ENCODE measurements around the gene DCDC2C.
"Not testable (repeated sequence)": the region's sequence is repeated elsewhere in the genome, so short reads cannot be mapped to it uniquely, and the experiment has no call there.

DCDC2C gene, protein sequence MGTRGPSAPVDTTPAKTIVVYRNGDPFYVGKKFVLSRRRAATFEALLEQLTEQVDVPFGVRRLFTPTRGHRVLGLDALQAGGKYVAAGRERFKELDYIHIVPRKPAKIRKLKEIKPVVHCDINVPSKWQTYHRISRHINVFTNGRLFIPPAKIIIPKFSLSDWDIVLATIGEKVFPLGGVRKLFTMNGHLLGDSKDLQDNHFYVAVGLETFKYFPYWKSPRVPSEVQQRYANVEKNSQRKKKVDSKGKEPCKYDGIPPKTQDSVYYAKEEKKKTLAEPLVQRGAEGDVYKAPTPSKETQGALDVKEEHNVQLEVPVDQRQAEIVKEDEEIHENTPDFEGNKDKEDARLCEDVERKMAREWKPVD

DNA sequence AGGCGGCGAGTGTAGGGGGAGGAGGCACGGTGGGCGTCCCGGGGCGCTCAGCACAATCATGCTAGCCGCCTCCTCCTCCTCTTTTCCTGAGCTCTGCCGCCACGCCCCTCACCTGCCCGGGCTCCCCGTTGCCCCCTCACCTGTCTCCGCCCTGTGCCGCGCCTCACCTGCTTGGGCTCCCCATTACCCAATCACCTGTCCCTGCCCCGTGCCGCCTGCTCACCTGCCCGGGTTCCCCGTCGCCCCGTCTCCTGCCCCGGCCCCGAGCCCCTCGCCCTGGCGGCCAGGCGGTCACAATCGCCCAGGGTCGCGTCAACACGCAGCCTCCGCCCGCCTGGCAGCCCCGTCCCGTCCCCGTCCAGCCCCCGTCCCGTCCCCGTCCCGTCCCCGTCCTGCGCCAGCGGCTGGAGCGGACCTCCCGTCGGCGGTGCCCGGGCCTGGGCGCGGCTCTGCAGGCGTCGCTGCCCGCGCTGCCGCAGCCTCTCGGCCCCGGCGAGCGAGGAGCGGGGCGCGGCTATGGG is at the start of gene DCDC2C:
TSS of gene DCDC2C (plus strand) at position 340 of the 521 bp plus-strand sequence. CDS start at position 517, 177 bp downstream.
- no peak for DNase-seq

DNA sequence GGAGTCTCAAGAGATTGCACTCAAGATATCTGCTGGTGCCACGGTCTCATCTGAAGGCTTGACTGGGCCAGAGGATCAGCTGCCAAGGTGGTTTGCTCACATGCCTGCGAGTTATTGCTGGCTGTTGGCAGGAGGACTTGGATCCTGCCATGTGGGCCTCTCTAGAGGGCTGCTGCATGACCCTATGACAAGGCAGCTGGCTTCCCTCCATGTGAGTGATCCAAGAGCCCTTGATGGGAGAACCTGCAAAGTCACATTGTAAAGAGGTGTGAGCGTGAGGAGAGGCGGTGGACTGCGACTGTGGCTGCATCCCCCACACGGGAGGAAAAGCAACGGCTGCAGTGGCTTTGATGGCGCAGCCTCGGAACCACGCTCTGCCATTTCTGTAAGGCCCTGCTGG is 49.4 kb upstream of the DCDC2C start:
- no peak for DNase-seq

DNA sequence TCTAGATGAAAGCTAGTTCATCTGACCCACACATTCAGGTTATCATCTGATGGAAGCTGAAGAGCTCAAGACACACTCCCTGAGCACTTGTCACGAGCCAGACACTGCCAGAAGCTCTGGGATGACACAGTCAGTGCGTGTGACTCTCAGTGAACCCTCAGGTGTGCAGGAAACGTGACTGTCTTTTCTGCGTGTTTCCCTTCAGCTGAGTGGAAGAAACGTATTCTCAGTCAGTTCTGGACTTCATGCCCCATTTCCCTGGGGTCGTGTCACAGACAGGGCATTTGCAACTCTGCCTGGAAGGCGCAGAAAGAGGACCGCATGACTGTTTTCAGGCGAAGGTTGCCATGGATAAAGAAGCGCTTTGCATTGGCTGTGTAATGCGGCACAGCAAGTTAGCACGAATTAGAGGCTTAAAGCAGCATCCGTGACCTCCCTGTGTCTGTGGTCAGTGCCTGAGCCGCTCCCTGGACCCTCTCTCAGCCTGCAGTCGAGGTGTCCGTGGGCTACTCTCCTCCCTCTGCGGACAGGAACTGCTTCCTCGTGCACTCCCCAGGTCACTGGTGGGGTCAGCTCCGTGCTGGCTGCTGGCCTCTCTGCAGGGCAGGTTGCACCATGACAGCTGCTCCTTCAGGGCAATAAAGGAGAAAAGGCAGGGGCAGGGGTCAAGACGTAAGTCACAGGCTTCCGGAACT is 48.7 kb upstream of the DCDC2C start:
- no peak for DNase-seq

DNA sequence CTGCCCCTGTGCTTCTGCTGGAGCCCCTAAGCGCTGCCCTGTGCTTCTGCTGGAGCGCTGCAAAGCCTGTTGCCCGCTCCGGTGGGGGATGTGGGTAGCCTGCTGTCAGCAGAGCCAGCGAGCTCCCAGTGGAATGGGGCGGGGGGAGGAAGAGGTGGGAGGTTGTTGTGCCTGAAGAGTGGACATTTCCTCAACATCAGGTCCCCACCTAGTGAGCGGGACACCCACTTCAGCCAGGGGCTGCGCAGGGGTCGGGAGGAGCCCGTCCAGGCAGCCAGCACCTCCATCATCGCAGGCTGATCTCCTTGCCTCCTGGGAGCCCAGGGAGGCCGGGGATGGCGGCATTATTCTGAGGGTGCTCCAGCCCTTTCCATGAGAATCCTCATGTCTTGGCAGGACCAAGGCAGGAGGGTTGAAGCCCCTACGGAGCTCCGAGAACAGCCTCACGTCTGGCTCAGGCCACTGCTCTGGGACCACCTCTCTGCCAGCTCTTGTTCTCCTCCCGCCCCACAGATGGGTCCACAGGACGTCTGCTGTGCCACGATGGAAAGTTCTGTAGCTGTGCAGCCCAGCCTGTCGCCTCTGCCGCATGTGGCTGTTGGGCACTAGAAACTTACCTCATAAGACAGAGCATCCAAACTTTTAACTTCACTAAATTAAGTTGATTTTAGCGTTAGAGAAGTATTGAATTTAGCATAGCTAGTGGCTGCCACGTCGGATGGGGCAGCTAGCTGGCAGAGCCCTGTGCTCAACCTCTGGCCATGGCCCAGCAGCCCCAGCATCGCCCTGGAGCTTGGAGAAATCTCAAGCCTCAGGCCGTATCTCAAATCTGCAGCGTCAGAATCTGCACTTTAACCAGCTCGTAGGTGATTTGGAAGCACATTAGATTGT is 47.3 kb upstream of the DCDC2C start:
- no peak for DNase-seq

DNA sequence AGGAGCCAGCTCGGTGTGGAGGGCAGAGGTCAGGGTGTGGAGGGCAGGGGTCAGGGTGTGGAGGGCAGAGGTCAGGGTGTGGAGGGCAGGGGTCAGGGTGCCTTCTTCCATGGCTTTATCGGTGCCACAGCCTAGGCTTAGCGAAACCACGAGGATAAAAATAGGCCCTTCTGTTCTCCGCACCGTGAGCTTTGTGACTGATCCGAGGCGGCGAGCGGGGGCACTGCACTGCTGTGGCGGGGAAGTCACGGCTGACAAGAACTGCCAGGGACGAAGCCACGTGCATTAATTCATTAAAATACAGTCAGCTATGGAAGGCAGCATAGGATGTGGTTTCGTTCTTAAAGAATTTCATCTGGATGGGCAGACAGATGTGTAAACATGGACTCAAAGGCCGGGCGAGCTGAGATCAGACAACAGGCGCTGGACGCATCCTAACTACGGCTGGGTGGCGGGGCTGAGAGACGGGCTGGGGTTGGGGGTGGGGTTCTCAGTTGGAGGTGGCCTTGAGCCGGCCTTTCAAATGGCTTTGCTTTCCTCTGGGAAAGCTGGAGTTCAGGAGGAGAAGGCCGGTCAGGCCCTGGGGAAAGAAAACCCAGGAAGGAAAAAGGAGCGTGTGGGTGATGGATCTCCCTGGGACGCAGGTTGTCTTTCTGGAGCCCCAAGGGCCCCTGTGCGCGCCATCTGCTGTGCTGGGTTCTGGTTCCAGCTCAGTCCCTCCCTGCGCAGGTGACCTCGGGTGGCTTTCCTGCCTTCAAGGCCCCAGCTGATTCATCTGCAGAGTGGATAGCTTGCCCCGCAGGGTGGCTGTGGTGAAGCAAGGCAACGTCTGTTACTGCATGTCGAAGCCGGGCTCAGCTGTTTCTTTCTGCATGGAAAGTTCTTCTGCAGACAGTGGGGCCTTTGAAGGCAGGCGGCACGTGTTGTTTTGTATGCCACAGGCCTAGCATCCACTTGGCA is 46.3 kb upstream of the DCDC2C start:
- no peak for DNase-seq

DNA sequence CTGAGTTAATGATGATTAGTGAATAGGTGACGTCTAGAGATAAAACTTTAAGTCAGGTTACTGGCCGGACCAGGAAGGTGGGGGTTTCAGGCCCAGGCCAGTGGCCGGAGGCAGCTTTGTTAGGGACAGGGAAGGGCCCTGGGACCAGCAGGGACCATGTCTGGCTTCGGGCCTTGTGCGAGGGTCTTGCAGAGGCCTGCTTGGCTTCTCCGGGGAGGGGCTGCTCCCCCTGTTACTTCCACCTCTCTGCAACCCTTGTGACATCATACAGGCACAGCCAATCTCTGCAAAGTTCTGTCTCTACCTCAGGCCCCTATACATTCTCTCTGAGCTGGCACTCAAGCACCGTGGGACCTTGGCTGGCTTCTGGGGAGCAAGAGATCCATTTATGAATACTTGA is 45.5 kb upstream of the DCDC2C start, which contains the start of gene ALLC:
TSS of gene ALLC (plus strand) at position 320 of the 400 bp plus-strand sequence. CDS start 12,958 bp downstream, outside the sequence.
- DNase-seq: no peak

DNA sequence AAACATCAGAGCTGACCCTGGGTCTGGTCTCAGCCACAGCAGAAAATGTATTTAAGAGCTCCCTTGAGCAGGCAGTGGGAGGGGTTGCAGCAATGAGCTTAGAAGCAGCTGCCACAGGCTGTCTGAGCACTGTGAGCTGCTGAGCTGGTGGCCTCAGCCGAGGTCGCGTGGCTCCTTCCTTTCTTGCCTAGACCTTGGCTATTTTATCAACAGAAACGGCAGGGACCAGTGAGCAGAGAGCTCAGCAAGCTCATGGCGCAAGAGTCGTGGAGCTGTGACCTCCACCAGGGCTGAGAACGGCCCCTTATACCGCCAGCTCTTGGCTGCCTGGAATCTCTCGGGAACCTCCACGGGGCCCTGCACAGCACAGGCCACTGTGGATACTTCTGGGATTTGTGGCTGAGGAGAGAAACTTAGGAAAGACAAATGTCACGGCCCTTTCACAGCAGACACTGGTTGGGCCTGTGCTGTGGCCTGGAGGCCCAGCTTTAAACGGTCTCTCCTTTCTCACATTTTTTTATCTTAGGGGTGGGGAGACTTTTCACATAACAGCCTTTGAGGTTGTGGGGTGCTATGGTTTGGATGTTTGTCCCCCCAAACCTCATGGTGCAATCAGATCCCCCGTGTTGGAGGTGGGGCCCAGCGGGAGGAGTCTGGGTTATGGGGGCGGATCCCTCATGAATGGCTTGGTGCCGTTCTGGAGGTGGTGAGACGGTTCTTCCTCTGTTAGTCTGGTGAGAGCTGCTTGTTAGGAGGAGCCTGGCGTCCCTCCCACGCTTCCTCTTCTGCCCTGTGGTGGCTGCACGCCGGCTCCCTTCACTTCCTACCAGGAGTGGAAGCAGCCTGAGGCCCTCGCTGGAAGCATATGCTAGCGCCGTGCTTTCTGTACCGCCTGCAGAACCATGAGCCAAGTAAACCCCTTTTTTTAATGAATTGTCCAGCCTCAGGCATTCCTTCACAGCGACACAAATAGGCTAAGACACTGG is 43.6 kb upstream of the DCDC2C start:
- no peak for DNase-seq

DNA sequence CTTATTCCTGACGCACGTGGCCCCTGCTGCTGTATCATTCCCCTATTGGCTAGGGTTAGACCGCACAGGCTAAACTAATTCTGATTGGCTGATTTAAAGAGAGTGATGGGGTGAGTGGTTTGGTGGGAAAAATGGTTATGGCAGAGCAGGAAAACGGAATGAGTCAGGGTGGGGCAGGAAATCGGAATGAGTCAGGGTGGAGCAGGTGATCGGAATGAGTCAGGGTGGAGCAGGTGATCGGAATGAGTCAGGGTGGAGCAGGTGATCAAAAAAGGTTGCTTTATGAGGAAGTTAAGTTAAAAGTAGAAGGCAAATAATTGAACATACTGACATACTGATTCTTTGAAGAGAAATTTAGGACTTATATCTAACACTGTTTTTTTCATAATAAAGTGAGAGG is 42.7 kb upstream of the DCDC2C start:
- not testable (repeated sequence) for DNase-seq

DNA sequence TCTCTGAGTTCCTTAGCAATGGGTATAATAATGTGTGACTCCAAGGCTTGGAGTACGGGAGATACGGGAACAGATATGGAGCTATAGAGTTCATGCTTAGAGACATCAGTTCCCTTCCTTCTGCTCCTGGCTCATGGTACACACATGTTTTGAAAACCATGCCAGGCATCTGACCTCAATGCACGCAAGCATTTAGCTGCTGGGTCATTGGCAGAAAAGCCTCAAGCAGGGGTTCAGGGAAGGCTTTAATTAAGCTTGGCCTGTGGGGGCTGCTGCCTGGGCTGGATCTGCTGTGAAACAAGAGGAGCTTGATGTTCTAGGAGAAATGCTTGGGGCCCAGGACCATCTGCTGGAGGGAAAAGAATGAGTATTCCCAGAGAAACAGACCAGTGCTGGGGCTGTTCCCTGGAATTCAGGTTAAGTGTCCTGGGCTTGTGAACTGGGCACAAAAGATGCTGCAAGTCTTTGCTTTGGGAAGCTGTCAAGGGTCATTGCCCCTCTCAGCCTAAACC is 42.2 kb upstream of the DCDC2C start:
- no peak for DNase-seq

DNA sequence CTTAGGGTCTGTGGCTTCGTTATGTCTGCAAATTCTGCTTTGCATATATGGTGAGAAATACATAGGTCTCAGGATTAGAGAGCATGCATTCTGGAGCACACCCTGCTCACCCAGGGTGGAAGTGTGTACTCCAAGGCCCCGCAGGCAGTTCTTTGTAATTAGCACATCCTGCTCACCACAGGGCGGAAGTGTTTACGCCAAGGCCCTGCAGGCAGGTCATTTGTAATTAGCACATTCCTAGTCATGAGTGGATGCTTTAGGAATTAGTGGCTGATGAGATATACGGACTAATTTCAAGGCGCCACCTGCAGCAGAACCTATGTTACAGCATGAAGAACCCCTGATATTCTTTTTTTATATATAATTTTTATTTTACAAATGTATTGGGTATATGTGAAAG is 41.1 kb upstream of the DCDC2C start:
- no peak for DNase-seq

DNA sequence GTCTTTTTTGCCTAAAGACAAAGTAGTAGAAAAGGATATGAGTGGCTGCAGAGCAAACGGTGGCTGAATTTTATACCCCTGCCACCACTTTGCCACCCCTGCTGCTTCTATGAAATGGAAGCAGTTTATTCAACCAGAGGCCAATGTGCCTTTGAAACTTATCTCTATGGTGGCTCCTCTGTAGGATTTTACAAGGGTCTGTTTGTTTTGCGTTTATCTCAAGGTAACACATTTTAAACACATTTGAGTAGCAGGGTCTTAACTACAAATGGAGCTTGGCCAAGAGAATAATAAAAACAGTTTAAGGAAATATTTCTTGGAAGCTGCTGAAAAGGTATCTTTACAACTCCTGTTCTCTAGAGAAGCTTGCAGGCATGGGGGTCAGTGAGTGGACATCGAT is 39.3 kb upstream of the DCDC2C start:
- no peak for DNase-seq

DNA sequence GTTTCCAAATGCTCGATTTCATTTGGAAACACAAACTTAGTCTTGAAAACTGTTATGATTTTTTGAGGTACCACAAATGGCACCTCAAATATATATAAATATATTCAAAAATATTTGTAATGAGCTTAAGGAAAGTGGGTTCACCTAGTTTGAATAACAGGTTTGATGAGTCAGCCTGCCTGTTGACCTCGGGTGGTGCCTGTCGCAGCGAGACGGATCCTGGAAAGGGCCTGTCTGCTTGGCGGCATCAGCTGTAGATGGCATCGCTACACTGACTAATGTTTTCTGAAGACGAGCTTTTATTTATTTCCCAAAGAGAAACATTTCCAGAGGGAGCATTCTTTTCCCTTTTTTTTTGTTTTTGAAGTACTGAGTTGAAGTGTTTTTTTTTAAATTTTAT is 38.5 kb upstream of the DCDC2C start:
- DNase-seq: no peak

DNA sequence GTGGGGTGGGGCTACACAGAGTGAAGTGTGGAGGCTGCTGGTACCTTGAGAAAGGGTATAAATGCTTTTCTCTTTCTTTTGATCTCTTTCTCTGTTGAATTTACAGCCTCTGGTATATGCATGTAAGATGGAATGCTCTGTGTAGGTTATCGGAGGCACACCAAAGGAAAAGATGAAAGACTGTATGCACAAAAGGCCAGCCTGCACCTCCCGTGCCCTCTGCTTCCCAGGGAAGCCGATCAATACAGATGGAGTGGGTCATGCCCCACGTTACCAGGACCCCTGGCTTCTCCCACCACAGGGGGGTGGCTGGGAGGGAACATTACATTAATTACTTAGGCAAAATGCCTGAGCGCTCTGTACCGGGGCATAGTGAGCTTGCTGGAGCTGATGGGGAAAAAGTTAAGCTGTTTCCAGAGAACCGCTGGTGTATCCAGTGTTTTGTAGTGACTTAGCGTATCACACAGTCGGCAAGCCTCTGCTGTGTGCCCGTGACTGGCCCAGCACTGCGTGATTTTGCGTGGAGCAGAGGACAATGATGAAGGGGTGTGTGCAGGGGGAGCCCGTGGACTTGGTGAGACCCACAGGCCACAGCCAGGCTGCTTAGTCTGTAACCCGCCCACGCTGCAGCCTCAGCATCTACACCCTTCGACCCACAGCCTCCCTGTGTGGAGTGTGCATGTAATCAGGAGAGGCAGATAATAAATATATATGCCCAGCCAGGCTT is 37.3 kb upstream of the DCDC2C start:
- DNase-seq: no peak

DNA sequence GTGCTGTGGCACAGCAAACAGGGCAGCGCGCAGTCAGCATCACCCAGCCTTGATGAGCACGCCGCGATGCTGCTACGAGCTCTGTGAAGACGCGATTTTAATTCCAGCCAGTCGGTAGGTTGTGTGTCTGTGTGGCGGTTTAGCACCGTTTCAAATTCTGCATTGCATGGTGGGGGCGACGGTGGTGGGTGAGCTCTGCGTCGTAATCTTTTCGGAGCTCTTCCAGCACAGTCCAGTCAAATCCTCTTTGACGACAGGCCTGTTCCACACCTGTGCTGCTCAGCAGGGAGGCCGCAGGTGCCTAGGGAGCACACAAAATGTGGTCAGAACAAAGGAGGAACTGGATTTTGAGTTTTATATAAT is 36.8 kb upstream of the DCDC2C start:
- no peak for DNase-seq

DNA sequence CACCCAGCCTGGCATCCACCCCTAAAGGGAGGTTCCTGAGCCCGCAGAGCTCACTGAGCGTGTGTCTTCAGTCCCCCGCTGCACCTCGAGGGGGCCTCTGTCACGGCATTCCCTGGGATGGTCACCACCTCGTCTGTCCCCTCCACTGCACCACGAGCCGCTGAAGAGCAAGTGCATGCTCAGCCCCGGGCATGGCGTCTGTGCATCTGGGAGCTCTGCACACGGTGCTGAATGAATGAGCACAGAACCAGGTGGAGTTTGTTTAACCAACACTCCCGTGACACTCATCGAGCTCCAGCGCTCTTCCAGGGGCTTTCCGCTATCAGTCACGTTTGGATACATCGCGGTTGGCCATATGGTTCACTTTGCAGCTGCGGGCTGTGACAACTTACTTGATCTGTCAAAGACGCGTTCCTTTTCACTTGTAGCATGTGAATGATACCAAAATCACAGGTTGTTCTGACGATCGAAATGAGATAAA is 36.2 kb upstream of the DCDC2C start:
- DNase-seq: no peak

DNA sequence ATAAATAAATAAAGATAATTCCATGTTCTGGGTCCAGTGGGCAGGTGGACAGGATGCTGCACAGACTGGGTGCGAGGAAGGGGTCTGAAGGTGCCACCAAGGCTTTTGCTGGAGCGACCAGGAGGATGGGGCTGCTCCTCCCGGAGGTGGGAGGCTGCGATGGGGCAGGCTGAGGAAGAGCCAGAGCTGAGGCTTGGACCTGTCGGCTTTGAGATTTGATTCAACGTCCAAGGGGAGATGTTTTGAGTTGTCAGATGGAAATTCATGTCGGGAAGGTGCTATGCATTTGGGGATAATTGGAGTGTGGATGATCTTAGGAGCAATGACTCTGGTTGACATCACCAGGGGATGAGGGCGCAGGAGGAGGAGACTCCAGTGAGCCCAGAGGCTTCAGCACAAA is 33.7 kb upstream of the DCDC2C start:
- no peak for DNase-seq

DNA sequence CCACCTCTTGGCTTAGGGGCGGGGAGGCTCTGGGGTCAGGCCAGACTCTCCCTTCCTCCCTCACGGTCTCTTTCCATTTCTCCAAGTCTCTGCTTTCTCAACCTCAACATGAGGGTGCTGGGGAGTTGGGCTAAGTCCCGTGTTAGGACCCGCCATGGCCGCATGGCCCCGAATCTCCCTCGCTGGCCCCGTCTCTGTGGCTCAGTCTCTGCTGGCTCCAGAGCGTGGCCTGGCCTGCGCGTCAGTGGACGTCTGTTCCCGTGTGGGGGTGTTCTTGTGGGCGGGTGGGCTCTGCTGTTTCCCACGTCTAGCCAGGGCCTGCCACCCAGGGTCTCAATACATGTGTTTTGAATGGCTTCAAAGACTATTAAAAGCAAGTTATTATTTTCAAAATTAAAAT is 33.0 kb upstream of the DCDC2C start:
- no peak for DNase-seq

DNA sequence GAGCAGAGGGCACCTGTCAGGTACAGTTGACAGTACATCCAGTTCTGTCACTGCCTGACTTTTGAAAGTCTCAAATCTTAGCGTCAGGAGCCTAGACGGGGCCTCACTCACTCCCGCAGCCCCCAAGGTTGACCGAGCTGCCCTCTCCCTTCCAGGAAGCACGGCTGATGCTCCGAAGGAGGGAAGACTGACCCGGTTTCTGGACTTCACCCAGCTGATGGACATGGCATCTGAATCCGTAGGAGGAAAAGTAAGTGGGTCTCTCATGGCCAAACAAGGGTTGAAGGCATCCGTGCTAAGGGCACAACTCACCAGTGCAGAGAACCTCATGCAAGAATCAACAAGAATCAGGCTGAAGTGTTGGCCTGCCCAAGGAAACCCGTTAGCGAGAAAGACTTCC is 32.4 kb upstream of the DCDC2C start:
- no peak for DNase-seq

DNA sequence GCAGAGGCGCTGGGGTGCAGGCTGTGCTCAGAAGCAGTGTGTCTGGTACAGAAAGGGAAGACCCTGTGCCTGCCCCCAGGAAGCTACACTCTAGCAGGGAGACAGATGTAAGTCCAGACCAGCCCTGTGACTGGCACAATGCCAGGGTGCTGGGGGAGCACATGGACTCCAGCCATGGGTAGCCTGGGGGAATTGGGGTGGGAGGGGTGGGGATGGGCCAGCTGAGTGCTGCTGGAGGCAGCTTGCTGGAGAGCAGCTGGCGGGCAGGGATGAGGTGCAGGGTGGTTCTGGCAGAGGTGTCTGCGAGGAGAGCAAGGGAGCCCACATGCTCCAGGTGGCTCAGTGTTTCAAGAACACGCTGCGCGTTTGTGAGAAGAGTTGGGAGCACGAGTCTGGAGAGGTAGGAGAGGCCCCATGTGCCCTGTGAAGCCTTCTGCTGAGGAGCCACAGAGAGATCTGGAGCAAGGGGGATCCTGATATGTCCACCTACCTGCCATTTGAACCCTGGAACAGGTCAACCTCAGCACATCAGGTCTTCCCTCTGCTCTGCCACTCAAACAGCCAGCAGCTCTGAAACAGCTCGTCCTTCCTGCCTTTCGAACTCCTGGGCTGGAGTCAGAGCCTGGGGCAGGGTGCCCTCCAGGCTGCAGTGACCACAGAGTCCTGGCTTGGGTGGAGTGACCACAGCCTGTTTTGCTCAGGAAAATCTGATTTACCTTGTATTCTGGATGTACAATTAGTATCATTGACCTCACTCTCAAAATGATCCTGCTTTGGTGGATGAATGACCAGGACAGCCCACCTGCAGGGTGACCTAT is 30.3 kb upstream of the DCDC2C start:
- no peak for DNase-seq

Measured in activated effector memory CD4-positive, alpha-beta T cell treated with Interleukin-2 at 50 U/mL for 16 hours (primary cell).